ENCODE results near the gene MLLT10.

- TF ChIP-seq, protein P1, sequence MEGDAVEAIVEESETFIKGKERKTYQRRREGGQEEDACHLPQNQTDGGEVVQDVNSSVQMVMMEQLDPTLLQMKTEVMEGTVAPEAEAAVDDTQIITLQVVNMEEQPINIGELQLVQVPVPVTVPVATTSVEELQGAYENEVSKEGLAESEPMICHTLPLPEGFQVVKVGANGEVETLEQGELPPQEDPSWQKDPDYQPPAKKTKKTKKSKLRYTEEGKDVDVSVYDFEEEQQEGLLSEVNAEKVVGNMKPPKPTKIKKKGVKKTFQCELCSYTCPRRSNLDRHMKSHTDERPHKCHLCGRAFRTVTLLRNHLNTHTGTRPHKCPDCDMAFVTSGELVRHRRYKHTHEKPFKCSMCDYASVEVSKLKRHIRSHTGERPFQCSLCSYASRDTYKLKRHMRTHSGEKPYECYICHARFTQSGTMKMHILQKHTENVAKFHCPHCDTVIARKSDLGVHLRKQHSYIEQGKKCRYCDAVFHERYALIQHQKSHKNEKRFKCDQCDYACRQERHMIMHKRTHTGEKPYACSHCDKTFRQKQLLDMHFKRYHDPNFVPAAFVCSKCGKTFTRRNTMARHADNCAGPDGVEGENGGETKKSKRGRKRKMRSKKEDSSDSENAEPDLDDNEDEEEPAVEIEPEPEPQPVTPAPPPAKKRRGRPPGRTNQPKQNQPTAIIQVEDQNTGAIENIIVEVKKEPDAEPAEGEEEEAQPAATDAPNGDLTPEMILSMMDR (IDR thresholded peaks at IDR 0.05), result no peak
- no peak for TF ChIP-seq EZH2 (IDR thresholded peaks at IDR 0.05)
Measured at GRCh38 chr10:21497177-21497807, 36.7 kb upstream of the MLLT10 start.

All from neural progenitor cell (in vitro differentiated cells).